ENCODE measurements around the gene PRLH.

Gene PRLH

DNA sequence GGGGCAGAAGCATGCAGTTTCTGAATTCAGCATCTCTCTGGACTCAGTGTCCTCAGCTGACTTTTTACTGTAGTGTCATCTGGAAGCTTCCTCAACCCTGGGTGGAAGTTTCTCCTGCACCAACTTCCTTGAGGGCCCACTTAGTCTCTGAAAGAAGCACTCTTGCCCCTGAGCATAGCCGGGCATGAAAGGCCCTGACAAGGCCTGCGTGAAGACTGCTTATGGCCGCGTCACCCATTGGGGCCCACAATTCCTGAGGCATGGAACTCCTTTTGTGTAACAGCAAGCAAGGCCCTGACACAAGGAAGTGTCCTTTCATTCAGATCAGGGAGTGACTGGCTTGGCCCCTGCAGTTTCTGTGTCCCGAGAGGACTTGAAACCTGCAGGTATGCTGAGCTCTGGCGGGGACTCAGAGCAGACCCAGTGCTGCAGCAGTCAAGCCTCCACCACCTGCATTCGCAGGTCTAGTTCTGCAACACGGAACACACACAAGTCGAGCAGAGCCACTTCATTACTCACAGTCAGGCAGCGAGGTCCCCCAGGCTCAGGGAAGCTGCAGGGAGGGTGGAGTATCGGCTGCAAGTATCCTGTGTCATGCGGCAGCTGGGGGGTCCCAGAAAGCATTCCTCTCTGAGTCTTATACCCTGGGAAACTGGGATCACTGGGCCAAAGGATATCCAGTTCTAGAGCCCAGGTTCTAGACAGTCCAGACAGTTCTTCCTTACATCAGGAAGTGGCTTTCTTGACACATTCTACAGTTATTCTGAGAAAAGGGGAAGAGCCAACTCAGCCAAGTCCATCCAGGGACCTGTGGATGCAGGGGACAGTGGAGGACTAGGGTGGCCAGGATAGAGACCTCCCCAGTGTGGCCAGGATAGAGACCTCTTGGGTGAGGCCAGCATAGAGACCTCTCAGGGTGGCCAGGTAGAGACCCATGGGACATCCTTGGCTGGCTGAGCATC, 35.6 kb upstream of the PRLH start:
- no peak overlapping the region for H3K9ac ChIP-seq (ENCODE audit: low read length)
- no peak for TF ChIP-seq EZH2phosphoT487 (conservative IDR thresholded peaks at IDR 0.05; ENCODE audit: low read length)
- TF ChIP-seq, protein P1, sequence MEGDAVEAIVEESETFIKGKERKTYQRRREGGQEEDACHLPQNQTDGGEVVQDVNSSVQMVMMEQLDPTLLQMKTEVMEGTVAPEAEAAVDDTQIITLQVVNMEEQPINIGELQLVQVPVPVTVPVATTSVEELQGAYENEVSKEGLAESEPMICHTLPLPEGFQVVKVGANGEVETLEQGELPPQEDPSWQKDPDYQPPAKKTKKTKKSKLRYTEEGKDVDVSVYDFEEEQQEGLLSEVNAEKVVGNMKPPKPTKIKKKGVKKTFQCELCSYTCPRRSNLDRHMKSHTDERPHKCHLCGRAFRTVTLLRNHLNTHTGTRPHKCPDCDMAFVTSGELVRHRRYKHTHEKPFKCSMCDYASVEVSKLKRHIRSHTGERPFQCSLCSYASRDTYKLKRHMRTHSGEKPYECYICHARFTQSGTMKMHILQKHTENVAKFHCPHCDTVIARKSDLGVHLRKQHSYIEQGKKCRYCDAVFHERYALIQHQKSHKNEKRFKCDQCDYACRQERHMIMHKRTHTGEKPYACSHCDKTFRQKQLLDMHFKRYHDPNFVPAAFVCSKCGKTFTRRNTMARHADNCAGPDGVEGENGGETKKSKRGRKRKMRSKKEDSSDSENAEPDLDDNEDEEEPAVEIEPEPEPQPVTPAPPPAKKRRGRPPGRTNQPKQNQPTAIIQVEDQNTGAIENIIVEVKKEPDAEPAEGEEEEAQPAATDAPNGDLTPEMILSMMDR (IDR thresholded peaks at IDR 0.05; ENCODE audit: insufficient read depth, low read length, poor library complexity, severe bottlenecking), result no peak
- H3K9me3 ChIP-seq (ENCODE audit: insufficient read depth, low read length), result no peaks in the 10 kb centered on the region
- no peaks in the 10 kb centered on the region for H4K20me1 ChIP-seq (ENCODE audit: low read depth, low read length)
- no peak overlapping the region for H3K27ac ChIP-seq (ENCODE audit: low read depth, low read length)
- H3K27me3 ChIP-seq (ENCODE audit: low read length), result no peaks in the 10 kb centered on the region
- H3K9me2 ChIP-seq (replicated peaks; ENCODE audit: insufficient read depth, low read length), result no peaks in the 10 kb centered on the region
- H3K4me2 ChIP-seq (ENCODE audit: low read depth, low read length, poor library complexity, severe bottlenecking), result no peak overlapping the region
- H3K4me3 ChIP-seq (ENCODE audit: insufficient read depth, low read length, poor library complexity, severe bottlenecking), result no peak overlapping the region
- H3K36me3 ChIP-seq (ENCODE audit: low read length), result no peaks in the 10 kb centered on the region
- H3K79me2 ChIP-seq (ENCODE audit: insufficient read depth, low read length), result no peaks in the 10 kb centered on the region
- no peak overlapping the region for H2AFZ ChIP-seq (ENCODE audit: low read depth, low read length, severe bottlenecking)
- no peaks in the 10 kb centered on the region for H3F3A ChIP-seq (ENCODE audit: insufficient read depth)

DNA sequence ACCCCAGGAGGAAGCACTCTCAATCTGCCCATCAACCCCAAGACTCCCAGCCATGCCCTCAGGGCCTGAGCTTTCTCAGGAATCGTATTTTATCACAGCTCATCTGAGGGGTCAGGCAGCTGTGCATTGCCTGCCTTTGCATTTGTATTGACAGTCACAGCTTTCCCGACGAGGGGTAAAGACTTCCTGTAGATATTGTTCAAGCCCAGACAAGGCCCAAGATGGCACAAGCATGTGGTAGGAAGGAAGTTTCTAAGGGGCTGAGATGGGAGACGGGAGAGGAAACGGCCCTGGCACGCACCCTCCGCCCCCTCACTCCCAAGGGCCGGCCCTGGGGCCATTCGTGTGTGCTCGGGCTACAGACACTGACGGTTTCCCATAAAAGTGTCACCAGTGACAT, 34.2 kb upstream of the PRLH start:
- Histone ChIP-seq H3K9me2 (replicated peaks; ENCODE audit: insufficient read depth, low read length) (no peaks in the 10 kb centered on the region), H3K4me3 (ENCODE audit: insufficient read depth, low read length, poor library complexity, severe bottlenecking) (no peak overlapping the region), H3F3A (ENCODE audit: insufficient read depth) (no peaks in the 10 kb centered on the region), H2AFZ (ENCODE audit: low read depth, low read length, severe bottlenecking) (no peak overlapping the region), H3K36me3 (ENCODE audit: low read length) (no peaks in the 10 kb centered on the region), H3K79me2 (ENCODE audit: insufficient read depth, low read length) (no peaks in the 10 kb centered on the region), H3K4me2 (ENCODE audit: low read depth, low read length, poor library complexity, severe bottlenecking) (no peak overlapping the region), H3K9me3 (ENCODE audit: insufficient read depth, low read length) (no peaks in the 10 kb centered on the region), H3K27ac (ENCODE audit: low read depth, low read length) (no peak overlapping the region), H3K27me3 (ENCODE audit: low read length) (no peaks in the 10 kb centered on the region), H4K20me1 (ENCODE audit: low read depth, low read length) (no peaks in the 10 kb centered on the region), H3K9ac (ENCODE audit: low read length) (no peak overlapping the region)
- TF ChIP-seq, protein P1 (IDR thresholded peaks at IDR 0.05; ENCODE audit: insufficient read depth, low read length, poor library complexity, severe bottlenecking), result no peak
- no peak for TF ChIP-seq EZH2phosphoT487 (conservative IDR thresholded peaks at IDR 0.05; ENCODE audit: low read length)

DNA sequence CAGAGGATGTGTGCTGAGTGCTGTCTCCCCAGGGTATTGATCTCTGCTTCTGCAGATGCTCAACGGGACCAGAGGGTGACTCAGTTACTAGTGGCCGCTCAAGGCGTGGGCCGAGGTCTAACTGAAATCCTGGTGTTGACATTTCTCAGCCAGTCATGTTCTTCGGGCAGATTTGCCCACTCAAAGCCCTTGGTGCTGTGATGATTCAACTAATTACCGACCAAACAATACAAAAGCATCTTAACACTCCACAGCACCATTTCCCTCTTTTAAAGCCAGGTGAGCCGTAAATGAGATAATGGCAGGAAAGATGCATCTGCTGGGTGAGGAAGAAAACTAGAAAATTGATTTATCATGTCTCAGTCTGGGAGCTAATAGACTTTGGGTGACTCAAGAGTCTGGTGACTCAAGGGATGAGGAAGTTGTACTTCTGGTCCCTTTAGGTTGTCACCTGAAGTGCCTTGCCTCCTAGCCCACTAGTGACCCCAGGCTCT, 32.7 kb upstream of the PRLH start:
- Histone ChIP-seq H3K9ac (ENCODE audit: low read length) (no peak overlapping the region), H3K36me3 (ENCODE audit: low read length) (no peaks in the 10 kb centered on the region), H3K9me3 (ENCODE audit: insufficient read depth, low read length) (no peaks in the 10 kb centered on the region), H3K79me2 (ENCODE audit: insufficient read depth, low read length) (no peaks in the 10 kb centered on the region), H4K20me1 (ENCODE audit: low read depth, low read length) (no peaks in the 10 kb centered on the region), H3K4me2 (ENCODE audit: low read depth, low read length, poor library complexity, severe bottlenecking) (no peak overlapping the region), H2AFZ (ENCODE audit: low read depth, low read length, severe bottlenecking) (no peak overlapping the region), H3K27me3 (ENCODE audit: low read length) (no peaks in the 10 kb centered on the region), H3K9me2 (replicated peaks; ENCODE audit: insufficient read depth, low read length) (no peaks in the 10 kb centered on the region), H3K4me3 (ENCODE audit: insufficient read depth, low read length, poor library complexity, severe bottlenecking) (no peak overlapping the region), H3K27ac (ENCODE audit: low read depth, low read length) (no peak overlapping the region), H3F3A (ENCODE audit: insufficient read depth) (no peaks in the 10 kb centered on the region)
- TF ChIP-seq, protein P1 (IDR thresholded peaks at IDR 0.05; ENCODE audit: insufficient read depth, low read length, poor library complexity, severe bottlenecking), result no peak
- TF ChIP-seq EZH2phosphoT487 (conservative IDR thresholded peaks at IDR 0.05; ENCODE audit: low read length), result no peak

Data from SU-DHL-6 (cell line).